GM18499 (cell line): Measurements from ENCODE around the gene MOSPD3.
"Not testable (repeated sequence)": the region's sequence is repeated elsewhere in the genome, so short reads cannot be mapped to it uniquely, and the experiment has no call there.

Experiments used
- ATAC-seq: cut with Tn5 transposase; IDR thresholded peaks from one replicate; pipeline ENCODE4 v1.9.1; 2021; ENCODE audit warnings: moderate number of reproducible peaks; ENCODE audit not compliant: insufficient read depth, unreplicated experiment

The MOSPD3 gene, protein sequence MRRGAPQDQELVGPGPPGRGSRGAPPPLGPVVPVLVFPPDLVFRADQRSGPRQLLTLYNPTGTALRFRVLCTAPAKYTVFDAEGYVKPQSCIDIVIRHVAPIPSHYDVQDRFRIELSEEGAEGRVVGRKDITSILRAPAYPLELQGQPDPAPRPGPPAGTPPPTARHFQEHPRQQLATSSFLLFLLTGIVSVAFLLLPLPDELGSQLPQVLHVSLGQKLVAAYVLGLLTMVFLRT

DNA sequence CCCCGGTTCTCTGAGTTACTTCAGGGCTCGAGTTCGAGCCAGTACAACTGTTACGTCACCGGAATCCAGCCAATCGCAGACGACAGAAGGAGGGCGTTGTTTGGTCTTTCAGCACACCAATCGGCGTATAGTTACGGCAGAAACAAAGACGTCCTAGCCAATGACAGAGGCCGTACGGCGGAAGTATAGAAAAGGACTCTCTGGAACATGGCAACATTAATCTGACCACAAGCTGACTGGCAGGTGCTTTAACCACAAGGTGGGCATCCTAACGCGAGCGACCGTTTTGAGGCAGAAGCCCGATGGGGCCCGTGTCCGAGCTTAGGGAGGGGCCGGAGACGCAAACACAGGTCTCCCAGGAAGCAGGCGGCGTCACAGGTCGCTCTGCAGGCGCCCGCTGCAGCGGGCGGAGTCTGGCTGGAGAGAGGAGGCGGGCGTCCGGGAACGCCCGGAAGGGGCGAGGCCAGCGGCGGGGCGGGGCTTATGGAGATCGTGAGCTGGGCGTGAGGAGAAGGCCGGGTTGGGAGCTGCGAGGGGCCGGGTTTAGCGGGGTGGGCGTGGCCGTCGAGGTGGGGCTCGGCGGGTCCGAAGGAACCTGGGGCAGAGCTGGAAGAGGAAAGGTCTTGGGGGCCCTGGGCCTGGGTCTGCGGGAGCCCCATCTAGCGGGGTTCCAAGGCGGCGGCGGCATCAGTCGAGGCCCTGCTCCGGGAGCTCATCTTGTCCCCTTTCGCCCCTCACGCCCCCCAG lies at the start of gene MOSPD3:
MOSPD3 (plus strand) TSS at position 558 of the 747 bp plus-strand sequence. CDS start 252 bp downstream, outside the sequence.
- ATAC-seq: peak; percentile 86

DNA sequence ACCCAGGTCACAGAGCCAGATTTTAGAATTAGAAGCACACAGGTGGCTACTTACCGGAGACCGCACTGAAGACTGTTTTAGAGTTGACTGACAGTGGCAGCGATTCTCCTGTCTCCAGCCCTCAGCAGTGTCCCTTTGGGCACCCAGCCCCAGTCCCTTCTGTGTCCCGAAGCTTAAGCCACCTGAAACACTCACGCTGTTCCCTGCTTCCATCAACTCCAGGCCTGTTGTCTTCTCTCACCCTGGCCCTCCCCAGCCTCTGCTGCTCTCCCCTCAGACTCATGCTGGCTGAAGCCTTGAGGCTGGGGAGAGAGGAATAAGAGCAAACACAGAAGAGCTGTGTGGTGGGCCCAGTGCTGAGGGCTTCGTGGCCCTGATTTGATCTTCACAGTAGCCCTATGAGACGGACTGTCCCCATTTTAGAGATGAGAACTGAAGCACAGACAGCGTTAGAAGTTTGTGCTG lies 49.2 kb upstream of the MOSPD3 start:
- ATAC-seq: no peak

DNA sequence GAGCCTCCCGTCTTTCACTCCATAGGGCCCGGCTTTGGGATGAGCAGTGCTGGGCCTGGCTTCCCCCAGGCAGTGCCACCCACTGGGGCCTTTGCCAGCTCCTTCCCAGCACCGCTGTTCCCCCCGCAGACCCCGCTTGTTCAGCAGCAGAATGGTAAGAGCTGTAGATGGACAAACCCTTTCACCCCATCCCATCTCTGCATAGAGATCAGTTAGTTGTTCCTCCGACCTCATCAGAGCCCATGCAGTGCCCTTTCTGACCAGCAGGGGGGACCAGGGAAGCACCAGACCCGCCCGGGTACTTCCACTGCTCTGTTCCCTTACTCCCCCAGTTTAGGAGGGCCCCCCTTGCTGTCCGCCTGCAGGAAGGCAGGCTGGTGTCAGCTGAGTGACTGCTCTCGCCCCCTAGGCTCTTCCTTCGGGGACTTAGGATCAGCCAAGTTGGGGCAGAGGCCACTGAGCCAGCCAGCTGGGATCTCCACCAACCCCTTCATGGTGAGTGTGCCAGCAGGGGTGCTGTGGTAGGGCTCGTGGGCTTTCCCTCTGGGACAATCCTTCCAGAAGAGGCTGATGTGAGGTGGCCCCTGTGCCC lies 48.4 kb upstream of the MOSPD3 start:
- ATAC-seq: no peak

DNA sequence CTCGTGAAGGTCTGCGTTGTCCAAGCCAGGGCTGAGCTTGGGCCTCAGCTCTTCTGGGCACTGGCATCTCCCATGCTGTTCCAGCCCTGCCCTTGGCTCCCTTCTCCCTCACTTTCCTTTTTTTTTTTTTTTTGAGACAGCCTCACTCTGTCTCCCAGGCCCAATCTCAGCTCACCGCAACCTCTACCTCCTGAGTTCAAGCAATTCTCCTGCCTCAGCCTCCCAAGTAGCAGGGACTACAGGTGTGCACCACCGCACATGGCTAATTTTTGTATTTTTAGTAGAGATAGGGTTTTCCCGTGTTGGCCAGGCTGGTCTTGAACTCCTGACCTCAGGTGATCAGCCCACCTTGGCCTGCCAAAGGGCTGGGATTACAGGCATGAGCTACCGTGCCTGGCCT lies 47.9 kb upstream of the MOSPD3 start:
- ATAC-seq: not testable (repeated sequence)

DNA sequence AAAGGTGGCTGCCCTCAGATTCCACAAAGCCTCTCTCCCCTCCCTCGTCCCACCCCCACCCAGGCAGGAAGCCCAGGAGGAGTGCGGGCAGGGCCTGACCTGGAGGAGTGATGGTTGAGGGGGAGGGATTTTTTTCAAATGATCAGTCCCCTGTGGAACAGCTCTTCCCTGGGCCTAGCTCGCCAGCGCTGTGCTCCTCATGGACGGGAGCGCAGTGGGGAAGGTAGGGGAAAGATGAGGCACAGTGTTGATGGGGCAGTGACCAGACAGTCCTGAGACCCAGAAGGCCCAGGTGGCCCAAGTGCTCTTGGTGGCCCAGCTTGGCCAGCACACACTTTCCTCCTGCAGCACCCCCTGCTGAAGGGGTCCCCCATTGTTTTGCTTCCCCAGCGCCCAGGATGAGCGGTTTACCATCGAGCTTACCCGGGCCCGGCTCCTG lies 47.2 kb upstream of the MOSPD3 start:
- ATAC-seq: no peak

DNA sequence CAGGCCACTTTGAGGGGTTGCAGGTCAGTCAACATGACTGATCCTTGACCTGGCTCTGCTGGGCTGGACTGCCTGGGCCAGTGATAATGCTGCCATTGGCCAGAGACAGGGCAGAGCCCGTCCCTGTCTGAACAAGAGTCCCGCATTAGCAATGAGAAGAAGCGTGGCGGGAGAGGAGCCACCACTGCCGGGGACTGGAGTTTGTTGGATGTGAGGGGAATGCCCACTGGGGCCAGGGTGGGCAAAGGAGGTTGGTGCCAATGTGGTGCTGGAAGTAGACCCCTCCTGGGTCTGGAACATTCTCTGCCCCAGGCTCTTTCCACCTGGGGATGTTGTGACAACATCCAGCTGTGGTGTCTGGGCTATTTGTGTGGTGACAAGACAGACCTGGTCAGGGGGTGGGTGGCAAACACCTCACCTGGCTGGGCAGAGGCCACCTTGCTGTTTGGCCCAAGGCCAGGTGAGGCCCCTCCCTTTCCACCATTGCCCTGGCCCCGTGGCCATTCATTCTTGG lies 46.3 kb upstream of the MOSPD3 start:
- ATAC-seq: no peak

DNA sequence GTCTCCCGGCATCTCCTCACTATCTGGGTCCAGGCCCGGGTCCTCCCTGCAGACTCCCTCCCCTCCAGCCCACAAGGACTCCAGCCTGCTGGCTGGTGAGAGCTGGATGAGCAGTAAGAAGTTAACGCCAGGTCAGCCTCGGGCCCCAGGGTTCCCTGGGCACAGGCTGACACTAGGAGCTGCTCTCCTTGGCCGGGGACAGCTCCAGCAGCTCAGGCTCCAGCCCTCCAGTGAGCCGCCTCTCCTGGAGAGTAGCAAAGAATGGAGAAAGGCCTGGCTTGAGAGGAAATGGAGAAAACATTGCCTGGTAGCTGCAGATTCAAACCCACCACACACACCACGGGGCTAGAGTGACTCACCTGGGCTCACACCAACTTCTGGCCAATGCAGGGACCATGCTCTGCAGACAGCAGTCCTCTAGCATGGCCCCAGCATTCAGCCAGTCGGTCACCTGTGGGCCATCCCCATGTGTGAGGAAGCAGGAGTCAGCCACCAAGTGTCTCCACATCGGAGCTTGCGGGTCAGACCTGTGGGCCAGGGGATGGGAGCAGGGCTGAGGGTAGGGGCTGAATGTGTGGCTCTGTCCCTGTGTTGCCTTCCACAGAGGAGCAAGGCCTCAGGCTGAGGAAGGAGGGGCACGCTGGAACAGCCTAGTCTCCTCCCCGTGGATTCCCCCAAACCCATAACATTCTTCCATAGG lies 45.2 kb upstream of the MOSPD3 start:
- no peak for ATAC-seq

DNA sequence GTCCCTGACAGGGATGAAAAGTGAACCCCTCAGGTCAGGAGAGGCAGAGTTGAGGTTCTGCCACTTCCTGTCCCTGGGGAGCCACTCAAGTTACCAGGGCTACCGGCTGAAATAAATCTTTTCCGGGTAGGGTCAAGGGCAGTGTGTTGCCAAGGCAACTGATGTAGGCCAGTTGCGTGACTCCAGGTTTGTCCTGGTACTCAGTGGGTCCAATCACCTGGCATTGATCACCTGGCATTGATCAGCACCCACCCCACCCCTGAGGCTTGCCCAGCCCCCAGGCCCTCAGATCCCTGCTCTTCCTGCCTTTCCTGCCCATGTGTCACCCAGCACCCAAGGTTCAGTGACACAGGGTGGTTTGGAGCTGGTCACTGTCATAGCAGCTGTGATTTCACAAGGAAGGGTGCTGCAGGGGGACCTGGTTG lies 44.6 kb upstream of the MOSPD3 start:
- ATAC-seq: no peak

DNA sequence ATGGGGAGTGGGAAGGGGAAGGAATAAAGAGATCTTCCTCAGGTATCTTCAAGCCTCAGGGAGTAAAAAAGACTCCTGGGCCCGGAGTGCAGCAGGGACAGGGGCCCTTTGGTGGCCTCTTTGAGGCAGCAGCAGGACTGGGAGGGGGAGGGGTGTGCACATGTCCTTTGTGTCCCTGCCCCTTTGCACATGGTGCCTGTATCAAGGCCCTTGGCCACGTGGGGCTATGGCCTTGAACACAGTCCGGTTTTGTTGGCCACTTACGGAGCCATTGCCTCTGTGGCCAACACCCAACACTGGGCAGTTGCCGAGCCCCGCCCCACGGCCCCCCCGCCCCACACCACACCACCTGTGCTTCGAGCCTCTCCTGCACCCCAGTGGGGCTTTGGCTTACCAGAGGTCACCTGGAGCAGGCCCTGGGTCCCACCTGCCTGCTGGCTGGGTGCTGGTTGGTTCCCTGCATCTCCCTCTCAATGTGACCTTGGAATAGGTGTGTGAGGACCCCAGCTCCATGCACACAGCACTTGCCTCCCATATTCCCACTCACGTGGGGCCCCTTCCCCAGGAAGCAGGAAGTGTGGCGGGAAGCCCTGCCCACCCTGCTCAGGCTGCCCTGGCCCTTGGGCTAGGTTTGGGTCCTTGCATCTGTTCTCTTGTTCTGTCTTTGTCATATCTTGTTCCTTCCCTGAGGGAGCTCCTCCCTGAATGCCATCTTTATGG lies 44.0 kb upstream of the MOSPD3 start:
- no peak for ATAC-seq

DNA sequence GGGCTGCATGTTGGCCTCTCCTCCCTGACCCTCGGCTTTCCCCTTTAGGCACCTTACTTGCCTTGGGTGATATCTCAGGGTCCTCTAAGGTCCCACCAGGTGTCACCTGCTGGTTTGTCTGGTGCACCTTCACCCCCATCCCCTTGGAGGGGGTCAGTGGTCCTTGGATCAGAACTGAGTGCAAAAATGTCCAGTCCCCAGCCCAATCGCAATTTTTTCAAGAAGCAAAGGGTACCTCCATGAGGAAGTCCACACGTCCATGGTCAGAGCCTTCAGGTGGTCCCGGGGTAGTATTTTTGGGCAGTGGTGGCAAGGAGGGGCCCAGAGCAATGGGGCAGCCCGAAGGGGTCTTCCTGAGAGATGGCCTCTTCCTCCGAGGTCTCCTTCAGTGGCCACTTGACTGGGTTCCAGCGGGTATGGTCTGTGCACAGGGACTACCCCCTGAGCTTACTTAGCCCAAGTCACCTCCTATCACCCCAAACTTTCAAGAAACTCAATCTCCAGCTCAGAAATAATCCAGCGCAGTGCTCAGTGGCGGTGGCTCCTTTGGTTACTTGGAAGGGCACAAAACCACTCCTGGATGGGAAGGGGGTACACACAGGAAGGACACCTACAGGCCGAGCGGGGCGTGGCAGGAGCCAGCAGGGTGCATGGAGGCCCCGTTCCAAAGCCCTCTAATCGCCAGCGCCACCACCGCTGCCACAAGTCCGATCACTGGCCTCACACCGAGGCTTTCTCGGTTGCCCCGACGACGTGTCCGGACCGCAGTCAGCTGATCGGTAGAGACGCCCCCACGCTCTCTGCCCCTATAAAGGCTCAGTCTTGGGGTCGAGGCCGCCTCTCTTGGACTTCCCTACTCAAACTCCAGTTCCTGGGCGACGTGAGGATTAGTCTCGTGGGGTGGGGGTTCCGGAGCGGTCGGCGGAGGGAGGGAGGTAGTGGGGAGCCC lies 43.2 kb upstream of the MOSPD3 start:
- no peak for ATAC-seq

DNA sequence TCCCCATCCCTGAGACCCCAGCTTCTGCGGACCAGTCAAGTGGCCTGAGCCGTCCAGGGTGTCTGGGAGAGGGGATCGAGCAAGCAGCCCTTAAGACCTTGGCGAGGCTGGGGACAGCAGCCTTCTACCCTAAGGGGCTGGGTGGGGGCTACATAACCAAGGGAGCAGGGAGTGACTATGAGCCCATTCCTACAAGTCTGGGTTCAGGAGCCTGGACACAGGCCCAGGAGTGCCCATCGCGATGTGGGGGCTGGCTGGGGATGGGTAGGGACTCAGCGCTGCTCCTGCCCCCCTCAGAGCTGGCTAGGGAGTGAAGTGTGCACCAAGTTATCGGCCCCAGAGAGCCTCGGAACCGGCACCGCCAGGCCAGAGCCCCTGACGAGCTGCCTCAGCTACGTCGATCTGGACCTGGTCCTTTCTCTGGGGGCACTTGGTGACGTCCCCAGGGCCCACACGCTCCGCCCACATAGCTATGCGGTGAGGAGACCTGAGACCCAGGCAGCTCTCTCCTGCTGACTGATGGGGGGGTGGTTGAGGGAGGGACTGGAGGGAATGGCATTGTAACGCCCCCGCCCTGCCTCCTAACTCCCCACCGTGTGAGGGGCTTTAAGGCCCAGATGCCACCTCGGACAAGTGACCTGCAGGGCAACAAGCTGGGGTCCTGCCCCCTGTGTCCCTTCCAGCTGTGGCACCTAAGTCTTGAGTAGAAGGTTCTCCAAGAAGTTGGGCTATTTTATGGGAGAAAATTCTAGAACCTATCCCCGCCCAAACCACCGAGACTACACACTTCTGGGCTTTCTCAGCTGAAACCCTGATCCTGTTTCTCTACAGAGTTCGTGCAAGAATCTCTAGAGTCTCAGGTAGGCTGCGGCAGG lies 41.1 kb upstream of the MOSPD3 start:
- no peak for ATAC-seq

DNA sequence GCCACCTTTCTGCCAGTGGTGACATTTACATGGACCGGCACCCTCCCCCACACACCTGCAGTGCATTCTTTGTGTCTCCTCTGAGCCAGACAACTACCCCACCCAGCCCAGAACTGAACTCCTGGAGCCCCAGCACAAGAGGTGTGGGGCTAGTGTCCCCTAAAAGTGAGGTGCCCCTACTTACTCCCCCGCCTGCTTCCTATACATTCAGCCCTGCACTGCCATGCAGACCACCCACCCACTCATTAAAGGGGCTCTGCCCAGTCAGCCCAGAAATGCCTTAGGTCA lies 40.6 kb upstream of the MOSPD3 start:
- ATAC-seq: no peak

DNA sequence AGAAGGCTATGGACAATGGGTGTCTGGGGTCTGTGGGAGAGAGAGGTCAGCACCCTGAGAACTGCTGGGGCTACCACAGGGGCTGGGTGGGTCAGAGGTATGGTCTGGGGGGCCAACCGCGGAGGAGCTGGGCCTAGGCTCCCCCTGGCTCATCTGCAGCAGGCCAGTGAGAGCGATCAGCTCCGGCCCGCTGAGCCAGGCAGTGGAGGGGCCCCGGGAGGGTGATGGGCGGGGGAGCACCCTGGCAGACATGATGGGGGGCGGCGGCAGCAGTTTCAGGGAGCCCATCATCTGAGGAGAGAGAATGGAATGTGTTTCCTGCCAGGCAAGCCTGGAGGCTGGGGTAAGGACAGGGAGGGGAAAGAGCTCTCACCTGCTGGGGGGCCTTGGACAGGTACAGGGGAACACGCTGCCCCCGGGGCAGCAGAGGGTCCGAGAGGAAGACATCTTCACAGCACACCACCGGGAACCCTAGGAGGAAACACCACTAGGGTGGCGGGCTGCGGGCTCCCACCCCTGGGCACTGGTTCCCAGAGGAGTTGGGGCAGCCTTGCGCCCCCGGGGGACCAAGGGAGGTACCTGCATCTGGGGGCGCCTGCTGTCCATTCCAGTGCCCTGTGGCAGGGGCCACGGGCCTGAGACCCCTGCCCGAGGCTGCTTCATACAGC lies 39.9 kb upstream of the MOSPD3 start:
- ATAC-seq: no peak

DNA sequence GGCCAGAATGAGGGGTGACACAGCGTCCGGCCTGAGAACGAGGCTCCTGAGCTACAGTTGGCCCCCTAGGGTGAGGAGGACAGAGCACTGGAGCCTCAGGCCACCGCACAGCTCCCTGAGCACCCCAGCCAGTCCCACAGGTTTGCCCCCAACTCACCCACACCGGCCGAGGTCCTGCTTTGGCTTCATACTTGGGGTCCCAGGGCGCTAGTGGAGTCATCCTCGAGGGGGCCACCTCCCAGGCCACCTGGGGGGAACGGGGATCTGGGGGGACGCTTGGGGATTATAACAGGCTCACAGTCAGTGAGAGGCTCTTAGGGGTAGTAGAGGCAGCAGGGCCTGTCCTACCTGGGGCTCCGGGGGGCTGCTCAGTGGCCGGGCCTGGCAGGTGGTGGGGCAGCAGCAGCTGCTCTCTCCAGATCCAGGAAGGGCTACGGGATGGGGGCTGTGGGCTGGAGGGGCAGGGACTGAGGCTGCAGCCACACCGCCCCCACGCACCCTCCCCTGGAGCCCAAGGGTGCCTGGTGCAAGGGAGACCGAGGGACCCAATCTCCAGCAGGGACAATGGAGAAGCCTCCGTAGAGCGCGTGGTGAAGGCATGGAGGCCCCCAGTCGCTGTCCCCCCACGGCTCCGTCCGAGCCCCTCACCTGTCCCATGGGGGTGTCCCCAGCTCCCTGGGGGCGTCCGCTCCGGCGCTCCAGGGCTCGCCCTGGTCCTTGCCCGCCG lies 39.2 kb upstream of the MOSPD3 start:
- ATAC-seq: no peak

DNA sequence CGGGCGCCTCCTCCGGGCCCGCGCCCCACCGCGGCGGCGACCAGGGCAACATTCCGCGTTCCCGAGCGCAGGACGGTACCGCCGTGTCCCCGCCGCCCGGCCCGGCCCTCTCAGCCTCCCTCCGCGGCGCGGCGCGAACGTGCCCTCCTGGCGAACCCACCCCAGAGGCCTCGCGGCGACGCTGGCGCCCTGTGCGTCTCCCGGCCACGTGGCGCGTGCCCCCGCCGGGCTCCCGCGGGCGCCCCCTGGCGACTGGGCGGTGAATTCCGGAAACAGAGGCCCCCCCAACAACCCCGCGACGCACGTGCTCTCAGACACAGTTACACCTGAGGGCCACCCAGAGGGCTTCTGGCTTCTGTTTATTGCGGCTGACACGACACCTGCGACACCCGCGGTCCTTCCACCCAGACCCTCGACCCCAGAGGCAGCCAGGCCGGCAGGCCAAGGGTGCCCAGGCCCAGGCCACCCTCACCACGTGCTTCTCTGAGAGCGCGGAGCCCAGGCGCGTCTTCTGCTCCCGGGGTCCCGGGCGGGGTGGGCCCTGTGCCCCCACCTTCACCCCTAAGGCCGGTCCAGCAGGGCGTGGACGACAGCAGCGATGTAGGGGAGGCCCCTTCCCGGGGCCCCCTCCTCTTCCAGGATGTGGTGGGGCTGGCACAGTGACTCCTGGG lies 38.5 kb upstream of the MOSPD3 start, which contains the start of gene SAP25:
SAP25 (minus strand) TSS at position 210 of the 671 bp plus-strand sequence; CDS start at position 52, 158 bp downstream.
- no peak for ATAC-seq
